Mesothelial cell of epicardium (in vitro differentiated cells): ENCODE results near the gene PDE4B. TPM values are rescaled to one million over a fixed set of nuclear protein-coding genes. Genes with fewer than 3 reads are reported as not detected.

Experiments
- DNase-seq, 2 experiments: peaks; one replicate each; pipeline ENCODE4 v3.0.0; 2021; ENCODE audit warnings: low spot score in 2 of 2; ENCODE audit not compliant: unreplicated experiment in 2 of 2
- H3K27ac Mint-ChIP-seq: 2 replicates; pipeline ENCODE4 v1.8.0; 2021; ENCODE audit warnings: mixed read lengths
- H3K27me3 Mint-ChIP-seq: 2 replicates; pipeline ENCODE4 v1.8.0; 2021; ENCODE audit warnings: low read depth, mixed read lengths
- H3K36me3 Mint-ChIP-seq: 2 replicates; pipeline ENCODE4 v1.8.0; 2021; ENCODE audit warnings: mixed read lengths
- H3K4me1 Mint-ChIP-seq: 2 replicates; pipeline ENCODE4 v1.8.0; 2021; ENCODE audit warnings: mixed read lengths
- H3K4me3 Mint-ChIP-seq: 2 replicates; pipeline ENCODE4 v1.8.0; 2021; ENCODE audit warnings: mild to moderate bottlenecking, moderate library complexity, mixed read lengths
- H3K9me3 Mint-ChIP-seq: 2 replicates; pipeline ENCODE4 v1.8.0; 2021; ENCODE audit warnings: mixed read lengths
- CTCF ChIP-seq: fragments of 200-600 bp; sonication (generic); IDR thresholded peaks from one replicate; pipeline ENCODE4 v1.5.0; 2021; ENCODE audit warnings: antibody characterized with exemption; ENCODE audit not compliant: unreplicated experiment
- total RNA-seq: library from RNA; stranded (reverse); gene quantifications from 3 replicates; pipeline ENCODE4 v1.2.1, GENCODE V29; 2021

PDE4B gene
- total RNA-seq, 1 donor from 2014 or later: 22.3 TPM

- H3K36me3 Mint-ChIP-seq: peaks cover 66% of the 10 kb centered on the region
Observed at GRCh38 chr1:66364578-66365391, 572.1 kb downstream of the PDE4B start.

GRCh38 chr1:66365635-66366034 is 572.9 kb downstream of the PDE4B start:
- H3K4me3 Mint-ChIP-seq: no peak overlapping the region
- peaks cover 14% of the 10 kb centered on the region for H3K4me1 Mint-ChIP-seq
- no peaks in the 10 kb centered on the region for H3K9me3 Mint-ChIP-seq
- no peaks in the 10 kb centered on the region for H3K27me3 Mint-ChIP-seq
- no peak for DNase-seq
- no peak for TF ChIP-seq CTCF
- H3K36me3 Mint-ChIP-seq: peaks cover 72% of the 10 kb centered on the region
- H3K27ac Mint-ChIP-seq: peak overlapping the region; percentile 27

More at GRCh38 chr1:66364578-66365391, 572.1 kb downstream of the PDE4B start:
- Mint-ChIP-seq H3K9me3 (no peaks in the 10 kb centered on the region), H3K4me1 (peaks cover 22% of the 10 kb centered on the region), H3K4me3 (no peak overlapping the region), H3K27me3 (no peaks in the 10 kb centered on the region), H3K27ac (peak overlapping the region; percentile 41)
- DNase-seq: no peak
- no peak for TF ChIP-seq CTCF

DNA sequence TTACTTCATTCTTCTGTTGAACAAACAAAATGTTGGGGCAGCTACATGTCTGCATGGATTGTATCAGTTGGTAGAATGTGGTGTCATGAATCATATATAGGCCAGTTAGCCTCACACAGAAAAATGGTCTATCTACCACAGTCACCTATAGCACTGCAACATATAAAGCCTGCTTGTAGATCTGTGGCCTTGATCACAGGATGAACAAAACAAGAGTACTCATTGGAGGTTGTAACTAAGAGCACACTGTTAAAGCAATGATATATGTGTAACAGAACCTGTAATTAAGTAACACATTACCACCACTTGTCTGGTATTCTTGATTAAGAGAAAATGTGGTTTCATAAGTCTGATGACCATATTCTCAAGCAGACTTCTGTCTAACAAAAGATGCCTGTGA is 573.9 kb downstream of the PDE4B start:
- H3K27ac Mint-ChIP-seq: no peak overlapping the region
- peaks cover 76% of the 10 kb centered on the region for H3K36me3 Mint-ChIP-seq
- H3K4me1 Mint-ChIP-seq: peaks cover 20% of the 10 kb centered on the region
- no peak for DNase-seq
- no peak overlapping the region for H3K4me3 Mint-ChIP-seq
- TF ChIP-seq CTCF: no peak
- H3K9me3 Mint-ChIP-seq: no peaks in the 10 kb centered on the region
- no peaks in the 10 kb centered on the region for H3K27me3 Mint-ChIP-seq

DNA sequence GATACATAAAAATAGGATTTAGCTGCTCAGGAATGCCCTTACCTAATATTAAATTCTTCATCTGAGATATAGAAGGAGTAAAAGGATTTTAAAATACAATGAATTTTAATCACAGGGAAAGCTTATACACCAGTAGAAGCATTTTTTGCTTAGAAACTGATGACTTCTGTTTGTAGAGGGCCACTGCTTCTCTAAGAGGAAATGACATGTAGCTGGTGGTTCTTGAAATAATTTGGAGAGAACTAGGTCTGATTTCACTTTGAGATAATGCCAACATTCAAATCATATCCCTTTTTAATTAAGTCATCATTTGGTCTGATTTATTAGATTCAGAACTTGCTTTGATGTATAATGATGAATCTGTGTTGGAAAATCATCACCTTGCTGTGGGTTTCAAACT is 574.7 kb downstream of the PDE4B start:
- Mint-ChIP-seq H3K36me3 (peaks cover 76% of the 10 kb centered on the region), H3K27me3 (no peaks in the 10 kb centered on the region), H3K4me1 (peaks cover 23% of the 10 kb centered on the region), H3K27ac (no peak overlapping the region), H3K9me3 (no peaks in the 10 kb centered on the region), H3K4me3 (no peak overlapping the region)
- no peak for DNase-seq
- TF ChIP-seq CTCF: no peak

DNA sequence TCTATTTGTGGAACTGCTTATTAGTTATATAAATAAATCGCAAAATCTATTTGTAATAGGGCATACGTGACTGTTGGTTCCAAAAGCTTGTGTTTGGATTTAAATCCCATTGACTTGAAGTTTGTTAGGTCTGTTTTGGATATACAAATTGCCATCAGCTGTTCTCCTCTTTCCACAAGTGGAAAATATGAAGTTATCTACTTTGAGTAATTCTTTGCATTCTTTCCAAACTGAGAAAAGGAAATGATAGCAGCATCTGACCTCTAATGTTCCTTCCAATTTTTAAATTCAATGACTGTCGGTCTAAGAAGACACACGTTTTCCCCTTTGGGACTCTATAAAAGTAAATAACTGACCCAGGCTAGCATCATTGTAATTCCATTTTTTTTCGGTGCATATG is 575.6 kb downstream of the PDE4B start:
- Mint-ChIP-seq H3K27me3 (no peaks in the 10 kb centered on the region), H3K4me1 (peaks cover 23% of the 10 kb centered on the region), H3K9me3 (no peaks in the 10 kb centered on the region), H3K27ac (no peak overlapping the region), H3K36me3 (peaks cover 76% of the 10 kb centered on the region), H3K4me3 (no peak overlapping the region)
- TF ChIP-seq CTCF: no peak
- DNase-seq: no peak
